ENCODE data around the gene GJD4.
A peak's percentile ranks its signal among the peaks of the same experiment; 100 is the strongest.

The GJD4 gene

GRCh38 chr10:35640474-35640873 lies 35.3 kb downstream of the GJD4 start:
- peak; percentile 36 for DNase-seq (ENCODE audit: extremely low read depth, insufficient read length)

GRCh38 chr10:35640951-35641675 lies 36.0 kb downstream of the GJD4 start:
- no peaks in the 10 kb centered on the region; the same call in 1 of the 2 replicates for H3K27me3 ChIP-seq (replicated peaks; ENCODE audit: control insufficient read depth, insufficient read depth, low read length)
- H3K4me3 ChIP-seq (replicated peaks; ENCODE audit: low read depth, low read length): peak overlapping the region; percentile 65
- no peaks in the 10 kb centered on the region for H3K36me3 ChIP-seq (ENCODE audit: control insufficient read depth, insufficient read depth, low read length)
- TF ChIP-seq CTCF (IDR thresholded peaks at IDR 0.05; ENCODE audit: insufficient read depth, low read length, poor library complexity, severe bottlenecking): peak; percentile 11
- peak; percentile 80 for DNase-seq (ENCODE audit: extremely low read depth, insufficient read length)

More at GRCh38 chr10:35640474-35640873, 35.3 kb downstream of the GJD4 start:
- H3K27me3 ChIP-seq (replicated peaks; ENCODE audit: control insufficient read depth, insufficient read depth, low read length): no peaks in the 10 kb centered on the region; the same call in 1 of the 2 replicates
- H3K36me3 ChIP-seq (ENCODE audit: control insufficient read depth, insufficient read depth, low read length): no peaks in the 10 kb centered on the region
- peak; percentile 35 for TF ChIP-seq CTCF (IDR thresholded peaks at IDR 0.05; ENCODE audit: insufficient read depth, low read length, poor library complexity, severe bottlenecking)
- H3K4me3 ChIP-seq (replicated peaks; ENCODE audit: low read depth, low read length): no peak overlapping the region; the same call in 1 of the 2 replicates

GRCh38 chr10:35641676-35642034 lies 36.5 kb downstream of the GJD4 start:
- no peak for TF ChIP-seq CTCF (IDR thresholded peaks at IDR 0.05; ENCODE audit: insufficient read depth, low read length, poor library complexity, severe bottlenecking)
- H3K36me3 ChIP-seq (ENCODE audit: control insufficient read depth, insufficient read depth, low read length): no peaks in the 10 kb centered on the region
- H3K27me3 ChIP-seq (replicated peaks; ENCODE audit: control insufficient read depth, insufficient read depth, low read length): no peaks in the 10 kb centered on the region; the same call in 1 of the 2 replicates
- DNase-seq (ENCODE audit: extremely low read depth, insufficient read length): peak; percentile 33
- H3K4me3 ChIP-seq (replicated peaks; ENCODE audit: low read depth, low read length): peak overlapping the region; percentile 65

GRCh38 chr10:35642035-35642792 lies 37.1 kb downstream of the GJD4 start, which contains the start of gene FZD8:
Gene FZD8 (minus strand): TSS chr10:35642296. CDS start chr10:35641429, 867 bp downstream.
- peak; percentile 85 for DNase-seq (ENCODE audit: extremely low read depth, insufficient read length)
- Histone ChIP-seq H3K4me3 (replicated peaks; ENCODE audit: low read depth, low read length) (peak within 1 kb of the TSS; percentile 65), H3K27me3 (replicated peaks; ENCODE audit: control insufficient read depth, insufficient read depth, low read length) (no peaks in the 10 kb centered on the region; the same call in 1 of the 2 replicates), H3K36me3 (ENCODE audit: control insufficient read depth, insufficient read depth, low read length) (no peaks in the 10 kb centered on the region)
- TF ChIP-seq CTCF (IDR thresholded peaks at IDR 0.05; ENCODE audit: insufficient read depth, low read length, poor library complexity, severe bottlenecking): peak; percentile 12

- H3K27me3 ChIP-seq (replicated peaks; ENCODE audit: control insufficient read depth, insufficient read depth, low read length): no peaks in the 10 kb centered on the region; the same call in 1 of the 2 replicates
- DNase-seq (ENCODE audit: extremely low read depth, insufficient read length): no peak
- H3K36me3 ChIP-seq (ENCODE audit: control insufficient read depth, insufficient read depth, low read length): no peaks in the 10 kb centered on the region
- peak overlapping the region; percentile 28; the same call in 1 of the 2 replicates for H3K4me3 ChIP-seq (replicated peaks; ENCODE audit: low read depth, low read length)
- no peak for TF ChIP-seq CTCF (IDR thresholded peaks at IDR 0.05; ENCODE audit: insufficient read depth, low read length, poor library complexity, severe bottlenecking)
Measured at GRCh38 chr10:35642793-35643114, 37.6 kb downstream of the GJD4 start.
